ENCODE measurements around the gene ZMYM1. TPM values are rescaled to one million over a fixed set of nuclear protein-coding genes. Genes with fewer than 3 reads are reported as not detected.
"Not testable (repeated sequence)": the region's sequence is repeated elsewhere in the genome, so short reads cannot be mapped to it uniquely, and the experiment has no call there.

ZMYM1 gene
- total RNA-seq, 2 experiments from 2014 or later, result 21.3 to 25.9 TPM

GRCh38 chr1:35049116-35049515, 30.1 kb upstream of the ZMYM1 start:
- no peaks in the 10 kb centered on the region for H3K36me3 Mint-ChIP-seq
- POLR2A ChIA-PET, result no interaction called here

GRCh38 chr1:35053433-35053832, 25.8 kb upstream of the ZMYM1 start:
- peaks cover 1% of the 10 kb centered on the region for H3K9me3 Mint-ChIP-seq
- no peak overlapping the region for H3K4me3 Mint-ChIP-seq
- POLR2A ChIA-PET, result no interaction called here
- H3K4me1 Mint-ChIP-seq, result peaks cover 2% of the 10 kb centered on the region
- peaks cover 31% of the 10 kb centered on the region for H3K27me3 Mint-ChIP-seq
- ATAC-seq (ENCODE audit: low read depth) (no peak), DNase-seq (no peak)
- no peak overlapping the region for H3K27ac Mint-ChIP-seq
- no peaks in the 10 kb centered on the region for H3K36me3 Mint-ChIP-seq

More at GRCh38 chr1:35049116-35049515, 30.1 kb upstream of the ZMYM1 start:
- DNase-seq (no peak), ATAC-seq (ENCODE audit: low read depth) (no peak)
- peaks cover 25% of the 10 kb centered on the region for H3K27me3 Mint-ChIP-seq
- H3K9me3 Mint-ChIP-seq, result no peaks in the 10 kb centered on the region
- H3K4me3 Mint-ChIP-seq, result no peak overlapping the region
- no peak overlapping the region for H3K27ac Mint-ChIP-seq
- peaks cover 3% of the 10 kb centered on the region for H3K4me1 Mint-ChIP-seq

- H3K4me1 Mint-ChIP-seq; H3K9me3 Mint-ChIP-seq; POLR2A ChIA-PET; ATAC-seq (ENCODE audit: low read depth); DNase-seq; H3K36me3 Mint-ChIP-seq; H3K27ac Mint-ChIP-seq; H3K4me3 Mint-ChIP-seq: not testable (repeated sequence)
- H3K27me3 Mint-ChIP-seq, result peaks cover 38% of the 10 kb centered on the region
These were observed 24.9 kb upstream of the ZMYM1 start for GRCh38 chr1:35054282-35054681.

GRCh38 chr1:35058321-35058720, 20.9 kb upstream of the ZMYM1 start:
- peaks cover 23% of the 10 kb centered on the region for H3K27me3 Mint-ChIP-seq
- H3K27ac Mint-ChIP-seq, result not testable (repeated sequence)

GRCh38 chr1:35058988-35059387, 20.2 kb upstream of the ZMYM1 start:
- H3K4me3 Mint-ChIP-seq, result no peak overlapping the region
- ATAC-seq (ENCODE audit: low read depth) (no peak), DNase-seq (no peak)
- POLR2A ChIA-PET, result no interaction called here
- H3K36me3 Mint-ChIP-seq, result no peaks in the 10 kb centered on the region
- H3K4me1 Mint-ChIP-seq, result peaks cover 3% of the 10 kb centered on the region
- H3K9me3 Mint-ChIP-seq, result peaks cover 1% of the 10 kb centered on the region
- H3K27ac Mint-ChIP-seq, result no peak overlapping the region
- H3K27me3 Mint-ChIP-seq, result peaks cover 22% of the 10 kb centered on the region

More at GRCh38 chr1:35058321-35058720, 20.9 kb upstream of the ZMYM1 start:
- POLR2A ChIA-PET; H3K4me1 Mint-ChIP-seq; H3K4me3 Mint-ChIP-seq; H3K36me3 Mint-ChIP-seq; DNase-seq; H3K9me3 Mint-ChIP-seq; ATAC-seq (ENCODE audit: low read depth): not testable (repeated sequence)

- Mint-ChIP-seq H3K9me3 (no peaks in the 10 kb centered on the region), H3K27ac (no peak overlapping the region), H3K4me1 (peaks cover 2% of the 10 kb centered on the region), H3K36me3 (no peaks in the 10 kb centered on the region), H3K4me3 (no peak overlapping the region), H3K27me3 (peaks cover 16% of the 10 kb centered on the region)
- DNase-seq (no peak), ATAC-seq (ENCODE audit: low read depth) (no peak)
- POLR2A ChIA-PET, result no interaction called here
These were observed 16.5 kb upstream of the ZMYM1 start for GRCh38 chr1:35062518-35063196.

- POLR2A ChIA-PET, result no interaction called here
- Mint-ChIP-seq H3K4me3 (no peak overlapping the region), H3K27ac (no peak overlapping the region), H3K4me1 (peaks cover 2% of the 10 kb centered on the region), H3K27me3 (peaks cover 2% of the 10 kb centered on the region), H3K36me3 (no peaks in the 10 kb centered on the region), H3K9me3 (no peaks in the 10 kb centered on the region)
- no peak for DNase-seq
- no peak for ATAC-seq (ENCODE audit: low read depth)
These were observed 14.9 kb upstream of the ZMYM1 start for GRCh38 chr1:35064265-35064664.

GRCh38 chr1:35069746-35070145, 9.4 kb upstream of the ZMYM1 start:
- ATAC-seq (ENCODE audit: low read depth), result no peak

GRCh38 chr1:35073265-35073811, 5.8 kb upstream of the ZMYM1 start:
- Mint-ChIP-seq H3K27ac (no peak overlapping the region), H3K27me3 (peaks cover 13% of the 10 kb centered on the region), H3K4me1 (peaks cover 3% of the 10 kb centered on the region), H3K4me3 (no peak overlapping the region), H3K9me3 (peaks cover 5% of the 10 kb centered on the region), H3K36me3 (peaks cover 3% of the 10 kb centered on the region)
- POLR2A ChIA-PET, result interaction anchor here (0.7 kb wide), 1 partner anchor 119 kb away, joined by 6 read pairs; the partner anchor contains the start of gene SFPQ
- DNase-seq (no peak), ATAC-seq (ENCODE audit: low read depth) (no peak)

More at GRCh38 chr1:35069746-35070145, 9.4 kb upstream of the ZMYM1 start:
- POLR2A ChIA-PET, result no interaction called here
- DNase-seq, result no peak
- H3K27me3 Mint-ChIP-seq, result peaks cover 16% of the 10 kb centered on the region
- H3K4me1 Mint-ChIP-seq, result no peaks in the 10 kb centered on the region
- no peaks in the 10 kb centered on the region for H3K9me3 Mint-ChIP-seq
- H3K4me3 Mint-ChIP-seq, result no peak overlapping the region
- H3K27ac Mint-ChIP-seq, result no peak overlapping the region
- H3K36me3 Mint-ChIP-seq, result no peaks in the 10 kb centered on the region

- H3K27ac Mint-ChIP-seq; H3K36me3 Mint-ChIP-seq; ATAC-seq (ENCODE audit: low read depth); POLR2A ChIA-PET; H3K27me3 Mint-ChIP-seq; H3K9me3 Mint-ChIP-seq; H3K4me3 Mint-ChIP-seq; DNase-seq: not testable (repeated sequence)
- H3K4me1 Mint-ChIP-seq, result peaks cover 17% of the 10 kb centered on the region
These were observed 2.8 kb upstream of the ZMYM1 start for GRCh38 chr1:35076426-35076825.

- Mint-ChIP-seq H3K9me3 (peaks cover 3% of the 10 kb centered on the region), H3K27ac (peak overlapping the region; percentile 100), H3K27me3 (no peaks in the 10 kb centered on the region), H3K4me3 (peak overlapping the region; percentile 99), H3K4me1 (peaks cover 17% of the 10 kb centered on the region), H3K36me3 (peaks cover 14% of the 10 kb centered on the region)
- no peak for DNase-seq
- no peak for ATAC-seq (ENCODE audit: low read depth)
- POLR2A ChIA-PET, result interaction anchor here (0.6 to 2.7 kb wide), 3 partner anchors 49 to 95 kb away, joined by 4 to 9 read pairs (median 7); partner anchors contain the start of genes TMEM35B and ZMYM6
These were observed 1.1 kb downstream of the ZMYM1 start for GRCh38 chr1:35080171-35080854.

- Mint-ChIP-seq H3K36me3 (peaks cover 17% of the 10 kb centered on the region), H3K27me3 (no peaks in the 10 kb centered on the region), H3K9me3 (no peaks in the 10 kb centered on the region), H3K27ac (peak overlapping the region; percentile 30), H3K4me3 (no peak overlapping the region), H3K4me1 (peaks cover 13% of the 10 kb centered on the region)
- POLR2A ChIA-PET, result no interaction called here
- ATAC-seq (ENCODE audit: low read depth), result no peak
- no peak for DNase-seq
These were observed 6.2 kb downstream of the ZMYM1 start for GRCh38 chr1:35085421-35085820.

GRCh38 chr1:35097224-35097623, 18.0 kb downstream of the ZMYM1 start:
- ATAC-seq (ENCODE audit: low read depth), result no peak
- Mint-ChIP-seq H3K27me3 (no peaks in the 10 kb centered on the region), H3K4me1 (peaks cover 3% of the 10 kb centered on the region), H3K27ac (no peak overlapping the region), H3K36me3 (peaks cover 24% of the 10 kb centered on the region), H3K4me3 (no peak overlapping the region), H3K9me3 (no peaks in the 10 kb centered on the region)
- POLR2A ChIA-PET, result no interaction called here
- no peak for DNase-seq

GRCh38 chr1:35111106-35111505, 31.9 kb downstream of the ZMYM1 start:
- no peak overlapping the region for H3K27ac Mint-ChIP-seq
- H3K4me3 Mint-ChIP-seq, result no peak overlapping the region
- POLR2A ChIA-PET, result no interaction called here
- H3K4me1 Mint-ChIP-seq, result peaks cover 3% of the 10 kb centered on the region
- no peaks in the 10 kb centered on the region for H3K27me3 Mint-ChIP-seq
- peaks cover 19% of the 10 kb centered on the region for H3K36me3 Mint-ChIP-seq
- H3K9me3 Mint-ChIP-seq, result no peaks in the 10 kb centered on the region
- ATAC-seq (ENCODE audit: low read depth) (no peak), DNase-seq (no peak)

Measured in activated naive CD8-positive, alpha-beta T cell treated with anti-CD3 and anti-CD28 coated beads, Interleukin-2, amount 10 ng/mL, durations not matched to agents 7 days and 5 days (primary cell).